WI38 (cell line): Measurements from ENCODE around the gene STXBP4.

Experiments
- H3K4me3 ChIP-seq: 2 replicates; pipeline ENCODE4 v1.5.1; 2011; ENCODE audit warnings: low read depth, mild to moderate bottlenecking, control low read depth, low read length
- TF ChIP-seq, protein P1 (sequence below): IDR thresholded peaks from 2 replicates; pipeline ENCODE4 v1.5.1; 2012; ENCODE audit warnings: low read depth, mild to moderate bottlenecking, control low read depth, low read length

The STXBP4 gene

DNA sequence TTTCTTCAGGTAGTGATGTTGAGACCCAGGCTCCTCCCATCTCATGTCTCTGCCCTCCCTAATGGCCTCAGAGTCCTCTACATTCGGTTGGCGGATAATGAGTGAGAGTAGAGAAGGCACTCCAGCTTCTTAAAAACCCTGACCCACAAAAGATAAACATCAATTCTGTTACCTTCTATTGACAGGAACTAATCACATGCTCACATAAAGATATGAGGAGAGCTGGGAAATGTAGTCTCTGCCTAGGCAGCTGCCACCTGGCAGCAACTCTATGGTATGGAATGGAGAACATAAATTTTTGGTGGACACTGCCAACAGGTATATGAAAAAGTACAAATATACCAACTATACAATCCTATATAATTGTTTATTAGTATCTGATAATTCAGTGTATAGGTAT lies 185.5 kb downstream of the STXBP4 start:
- TF ChIP-seq, protein P1, sequence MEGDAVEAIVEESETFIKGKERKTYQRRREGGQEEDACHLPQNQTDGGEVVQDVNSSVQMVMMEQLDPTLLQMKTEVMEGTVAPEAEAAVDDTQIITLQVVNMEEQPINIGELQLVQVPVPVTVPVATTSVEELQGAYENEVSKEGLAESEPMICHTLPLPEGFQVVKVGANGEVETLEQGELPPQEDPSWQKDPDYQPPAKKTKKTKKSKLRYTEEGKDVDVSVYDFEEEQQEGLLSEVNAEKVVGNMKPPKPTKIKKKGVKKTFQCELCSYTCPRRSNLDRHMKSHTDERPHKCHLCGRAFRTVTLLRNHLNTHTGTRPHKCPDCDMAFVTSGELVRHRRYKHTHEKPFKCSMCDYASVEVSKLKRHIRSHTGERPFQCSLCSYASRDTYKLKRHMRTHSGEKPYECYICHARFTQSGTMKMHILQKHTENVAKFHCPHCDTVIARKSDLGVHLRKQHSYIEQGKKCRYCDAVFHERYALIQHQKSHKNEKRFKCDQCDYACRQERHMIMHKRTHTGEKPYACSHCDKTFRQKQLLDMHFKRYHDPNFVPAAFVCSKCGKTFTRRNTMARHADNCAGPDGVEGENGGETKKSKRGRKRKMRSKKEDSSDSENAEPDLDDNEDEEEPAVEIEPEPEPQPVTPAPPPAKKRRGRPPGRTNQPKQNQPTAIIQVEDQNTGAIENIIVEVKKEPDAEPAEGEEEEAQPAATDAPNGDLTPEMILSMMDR: no peak
- no peak overlapping the region for H3K4me3 ChIP-seq

GRCh38 chr17:55155856-55156560 lies 187.4 kb downstream of the STXBP4 start:
- TF ChIP-seq, protein P1: no peak
- H3K4me3 ChIP-seq: no peak overlapping the region

DNA sequence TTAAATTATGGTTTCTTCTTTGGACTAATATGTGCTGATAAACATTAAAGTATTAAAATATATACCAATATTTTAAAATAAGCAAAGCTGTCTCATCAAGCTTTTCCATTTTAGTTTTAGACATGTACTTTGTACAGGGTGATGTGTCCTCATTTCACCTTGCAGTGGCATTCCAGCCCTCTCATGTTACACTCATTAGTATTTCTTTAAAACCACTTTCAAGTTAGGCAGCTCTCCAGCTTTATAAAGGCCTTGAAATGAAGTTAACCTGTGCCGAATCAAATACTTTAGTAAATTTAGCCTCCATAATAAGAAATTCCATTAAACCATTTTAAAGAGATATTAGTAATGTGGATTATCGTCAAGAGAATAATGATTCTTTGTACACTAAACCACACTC lies 188.6 kb downstream of the STXBP4 start:
- H3K4me3 ChIP-seq: no peak overlapping the region
- TF ChIP-seq, protein P1: no peak

DNA sequence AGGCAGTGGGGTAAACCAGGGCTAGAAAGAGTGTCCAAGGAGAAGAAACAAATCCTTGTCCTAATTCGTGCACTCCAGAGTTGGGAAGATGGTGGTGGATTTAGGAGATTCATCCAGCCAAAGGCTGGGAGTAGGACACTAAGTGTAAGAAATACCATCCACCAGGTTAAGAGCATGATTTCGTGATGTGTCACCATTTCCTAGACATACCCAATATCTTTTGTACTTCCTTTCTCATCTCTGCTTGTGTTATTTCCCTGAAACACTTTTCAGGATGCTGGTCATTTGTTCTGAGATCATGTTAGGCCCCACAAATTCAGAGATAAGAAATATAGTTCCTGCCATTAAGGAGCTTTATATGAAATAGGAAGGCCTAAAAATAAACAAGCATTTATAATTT lies 189.9 kb downstream of the STXBP4 start:
- TF ChIP-seq, protein P1: no peak
- H3K4me3 ChIP-seq: no peak overlapping the region

GRCh38 chr17:55159251-55159650 lies 190.7 kb downstream of the STXBP4 start:
- no peak overlapping the region for H3K4me3 ChIP-seq
- TF ChIP-seq, protein P1: no peak

DNA sequence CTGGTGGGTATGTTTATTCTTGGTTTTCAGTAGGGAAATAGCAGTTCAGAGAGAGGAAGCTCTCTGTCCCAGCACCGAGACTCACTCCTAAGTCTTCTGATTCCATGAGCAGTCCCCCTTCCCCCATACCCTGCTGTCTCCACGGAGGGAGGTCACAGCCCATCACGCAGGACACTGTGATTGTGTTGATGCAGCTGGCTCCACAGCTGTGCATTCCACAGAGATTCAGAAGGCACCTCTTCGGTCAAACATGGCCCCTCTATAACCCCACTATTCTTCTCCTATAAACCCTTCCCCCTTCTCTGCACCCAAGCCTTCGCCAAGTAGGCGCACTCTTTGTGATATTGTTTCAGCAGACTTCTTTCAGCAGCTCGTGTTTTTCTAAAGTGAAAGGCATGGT lies 191.9 kb downstream of the STXBP4 start:
- H3K4me3 ChIP-seq: no peak overlapping the region
- TF ChIP-seq, protein P1: no peak

GRCh38 chr17:55161935-55162555 lies 193.5 kb downstream of the STXBP4 start:
- no peak overlapping the region for H3K4me3 ChIP-seq
- TF ChIP-seq, protein P1: no peak
